Transverse colon (tissue), 4 donors: ENCODE data around the gene ABCC10. TPM values are rescaled to one million over a fixed set of nuclear protein-coding genes. Genes with fewer than 3 reads are reported as not detected.
A peak's percentile ranks its signal among the peaks of the same experiment; 100 is the strongest.

ENCODE experiments used
- DNase-seq: peaks from one replicate; pipeline ENCODE4 v3.0.0-alpha.2; 2019
- H3K27ac ChIP-seq, 4 donors: fragments of 200-600 bp; sonication (generic); 2 replicates each; pipeline ENCODE4 v1.5.1; 2016 to 2018; ENCODE audit warnings: inconsistent platforms in 4 of 4
- H3K27me3 ChIP-seq: fragments of 200-600 bp; sonication (generic); 2 replicates; pipeline ENCODE4 v1.5.1; 2017; ENCODE audit warnings: inconsistent platforms
- H3K36me3 ChIP-seq, 4 donors: fragments of 200-600 bp; sonication (generic); 2 replicates each; pipeline ENCODE4 v1.5.1; 2017 to 2019; ENCODE audit warnings: inconsistent platforms in 4 of 4
- H3K4me1 ChIP-seq, 4 donors: fragments of 200-600 bp; sonication (generic); 2 replicates each; pipeline ENCODE4 v1.5.1; 2017 to 2020; ENCODE audit warnings: inconsistent platforms in 4 of 4
- H3K4me3 ChIP-seq, 4 donors: fragments of 200-600 bp; sonication (generic); 1 replicate in 1 of 4; 2 replicates in 3 of 4; pipeline versions ENCODE4 v1.5.1 to v1.6.1; 2017 to 2019; ENCODE audit warnings: inconsistent platforms in 4 of 4
- H3K9me3 ChIP-seq, 2 donors: fragments of 200-600 bp; sonication (generic); 2 replicates each; pipeline ENCODE4 v1.5.1; 2017 to 2019; ENCODE audit warnings: inconsistent platforms in 2 of 2
- CTCF ChIP-seq, 5 experiments: fragments of 200-600 bp in 3 of 5; fragments of 450-650 bp in 2 of 5; sonication (generic) in 3 of 5; IDR thresholded peaks; 1 replicate in 2 of 5; 2 replicates in 3 of 5; pipeline ENCODE4 v1.5.1; 2016 to 2017; ENCODE audit warnings: antibody characterized with exemption in 5 of 5, inconsistent platforms in 3 of 5, mild to moderate bottlenecking in 2 of 5, moderate library complexity in 1 of 5
- EP300 ChIP-seq: sonication (generic); formaldehyde crosslinking; IDR thresholded peaks from one replicate; pipeline ENCODE4 v1.6.1; 2017; ENCODE audit warnings: antibody characterized with exemption, low read depth
- POLR2A ChIP-seq: fragments of 450-650 bp; IDR thresholded peaks from one replicate; pipeline ENCODE4 v1.6.1; 2016; ENCODE audit warnings: antibody characterized with exemption, mild to moderate bottlenecking, moderate library complexity
- POLR2AphosphoS5 ChIP-seq, 3 donors: sonication (generic); formaldehyde crosslinking; IDR thresholded peaks; one replicate each; pipeline ENCODE4 v1.6.1; 2016; ENCODE audit warnings: antibody characterized with exemption in 3 of 3
- WGBS, 2 donors: methylation state at CpG; one replicate each; pipeline ENCODE4 v1.1.5; 2018; ENCODE audit warnings: low coverage in 1 of 2; 5-methylcytosine and 5-hydroxymethylcytosine counted together
- in situ Hi-C, 4 donors: fragments of 200-750 bp; cut with MboI; loops; one replicate each; pipeline versions ENCODE4 v1.15.0 to v1.15.1; 2017; ENCODE audit warnings: low sequenced_read_pairs in 3 of 4, low pct_ligation_motif_present in 1 of 4, low pct_unique_long_range_greater_than_20kb in 1 of 4
- intact Hi-C: fragments of 100-400 bp; cut with DNase I; formaldehyde crosslinking; loops from one replicate; pipeline ENCODE4 v1.15.1; 2023; ENCODE audit warnings: low total_unique reads
- total RNA-seq, 4 donors: library from RNA; depleted of rRNA; stranded (reverse); fragments of >200 nt; gene quantifications; one replicate each; pipeline ENCODE4 v1.1.0, GENCODE V29; 2016

Gene ABCC10
- total RNA-seq, 4 donors from 2014 or later, result 28.0 to 56.9 (median 33.7) TPM

DNA sequence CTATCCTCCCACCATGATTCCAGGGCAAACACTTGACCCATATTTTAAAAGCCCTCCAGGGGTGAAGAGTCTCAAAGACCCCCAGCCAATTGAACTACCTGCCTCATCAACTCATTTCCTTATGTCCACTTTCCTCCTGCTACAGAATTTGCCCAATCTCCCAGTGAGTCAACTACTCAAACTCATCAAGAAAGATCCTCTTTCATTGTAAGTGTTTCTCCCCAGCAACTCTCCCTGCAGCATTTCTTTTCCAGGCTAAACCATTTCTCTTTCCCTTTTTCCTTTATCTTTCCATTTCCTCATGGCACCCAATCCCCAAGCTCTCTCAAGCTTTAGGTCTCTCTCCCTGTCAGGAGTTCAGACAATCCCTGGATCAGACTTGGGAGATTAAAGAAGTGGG, 26.5 kb downstream of the ABCC10 start:
- Histone ChIP-seq H3K27ac (no peak overlapping the region), H3K36me3 (peaks cover 0 to 14% (median 5%) of the 10 kb centered on the region in 4 donors), H3K4me1 (peaks cover 0 to 19% (median 17%) of the 10 kb centered on the region in 4 donors), H3K4me3 (no peak overlapping the region), H3K9me3 (no peaks in the 10 kb centered on the region), H3K27me3 (peaks cover 42% of the 10 kb centered on the region)
- intact Hi-C loops, result loop anchor here (5.0 kb wide), 1 partner anchor 53 kb away; no protein-coding TSS in a partner anchor
- in situ Hi-C loops, result loop anchor here in 1 of 4 donors (5.0 kb wide), 1 partner anchor 48 kb away; no protein-coding TSS in a partner anchor
- DNase-seq, result no peak
- TF ChIP-seq CTCF (IDR thresholded peaks at IDR 0.05), result no peak
- no peak for TF ChIP-seq POLR2AphosphoS5 (IDR thresholded peaks at IDR 0.05)
- TF ChIP-seq EP300, result no peak
- TF ChIP-seq POLR2A, result no peak

DNA sequence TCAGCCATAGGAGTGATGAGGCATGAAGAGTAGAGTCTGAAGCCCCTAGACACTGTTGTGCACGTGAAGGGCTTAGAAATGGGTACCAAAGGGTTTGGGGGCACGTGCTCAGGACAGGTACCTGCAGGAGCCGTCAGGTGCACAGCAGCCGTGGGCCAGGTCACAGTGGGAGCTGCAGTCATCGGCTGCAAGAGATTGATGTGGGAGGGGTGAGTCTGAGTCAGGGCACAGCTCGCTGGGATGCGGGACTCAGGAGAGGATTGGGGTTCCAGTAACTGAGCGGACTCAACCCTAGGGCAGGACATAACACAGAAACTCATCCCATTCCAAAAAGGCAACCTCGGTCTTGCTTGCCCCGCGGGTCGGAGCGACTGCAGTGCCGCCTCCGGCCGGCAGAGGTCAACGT, 27.0 kb downstream of the ABCC10 start:
- WGBS, 2 donors, result 0 to 14% methylated on average over 1 to 17 of the region's 17 CpGs
- peak overlapping the region in 3 of 4 donors; percentile 39 to 69 (median 55) for H3K4me3 ChIP-seq
- H3K9me3 ChIP-seq, result no peaks in the 10 kb centered on the region
- no peak for DNase-seq
- H3K27me3 ChIP-seq, result peaks cover 46% of the 10 kb centered on the region
- H3K27ac ChIP-seq, result no peak overlapping the region
- intact Hi-C loops, result loop anchor here (5.0 kb wide), 1 partner anchor 53 kb away; no protein-coding TSS in a partner anchor
- TF ChIP-seq POLR2AphosphoS5 (IDR thresholded peaks at IDR 0.05) (no peak), EP300 (no peak), POLR2A (no peak), CTCF (IDR thresholded peaks at IDR 0.05) (peak; percentile 92 to 97 (median 95))
- in situ Hi-C loops, result loop anchor here in 1 of 4 donors (5.0 kb wide), 1 partner anchor 48 kb away; no protein-coding TSS in a partner anchor
- H3K4me1 ChIP-seq, result peaks cover 0 to 19% (median 17%) of the 10 kb centered on the region in 4 donors
- peaks cover 0 to 12% (median 5%) of the 10 kb centered on the region in 4 donors for H3K36me3 ChIP-seq

DNA sequence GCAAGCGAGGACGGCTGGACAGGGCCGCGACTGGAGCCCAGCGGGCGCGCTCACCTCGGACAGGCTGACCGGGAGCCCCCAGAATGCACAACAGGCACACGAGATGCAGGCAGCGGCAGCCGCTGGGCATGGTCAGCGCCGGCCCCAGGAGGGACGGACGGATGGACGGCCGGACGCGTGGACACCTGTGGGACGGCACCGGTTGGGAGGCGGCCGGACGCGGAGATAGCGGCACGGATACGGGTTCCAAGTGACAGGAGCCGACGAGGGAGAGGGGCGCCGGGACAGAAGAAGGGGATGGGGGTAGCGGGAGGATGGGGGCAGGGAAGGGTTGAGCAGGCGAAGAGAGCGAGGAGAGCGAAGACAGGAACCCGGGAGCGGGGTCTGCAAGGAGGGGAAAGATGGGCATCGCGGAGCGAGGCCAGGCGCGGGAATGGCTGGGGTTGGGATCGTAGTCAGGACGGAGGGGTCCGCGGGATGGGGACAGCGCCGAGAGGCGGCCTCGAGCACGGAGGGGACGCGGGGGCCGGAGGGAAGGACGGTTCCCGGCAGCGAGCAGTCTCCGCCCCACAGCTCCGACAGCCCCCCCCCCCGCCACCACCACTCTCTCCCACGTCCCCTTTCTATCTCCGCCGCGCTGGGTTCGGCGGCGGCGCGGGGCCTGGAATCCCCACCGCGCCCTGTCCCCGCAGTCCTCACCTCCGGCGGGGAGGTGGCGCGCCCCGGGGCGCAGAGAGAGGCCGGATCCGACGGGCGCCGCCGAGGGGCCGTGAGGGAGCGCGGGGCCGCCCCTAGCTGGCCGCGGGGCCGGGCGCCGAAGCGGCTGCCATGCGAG, 27.6 kb downstream of the ABCC10 start:
- TF ChIP-seq CTCF (IDR thresholded peaks at IDR 0.05) (peak in 1 of 5 experiments; percentile 47), POLR2A (no peak)
- in situ Hi-C loops (loop anchor here in 1 of 4 donors (5.0 kb wide), 1 partner anchor 47 kb away; no protein-coding TSS in a partner anchor), intact Hi-C loops (loop anchor here (5.0 kb wide), 1 partner anchor 52 kb away; no protein-coding TSS in a partner anchor)

More for the DNA sequence above, 27.6 kb downstream of the ABCC10 start:
- peak overlapping the region; percentile 26 to 69 (median 47) for H3K4me3 ChIP-seq
- peak; percentile 85 for DNase-seq
- peaks cover 0 to 6% (median 2%) of the 10 kb centered on the region in 4 donors for H3K36me3 ChIP-seq
- H3K9me3 ChIP-seq, result no peaks in the 10 kb centered on the region
- WGBS, 2 donors, result 1% methylated on average over 55 of the region's 97 CpGs; no CpG with 5 or more reads in 1 of the 2 donors
- H3K27ac ChIP-seq, result peak overlapping the region in 1 of 4 donors; percentile 9
- peaks cover 0 to 19% (median 17%) of the 10 kb centered on the region in 4 donors for H3K4me1 ChIP-seq
- peaks cover 51% of the 10 kb centered on the region for H3K27me3 ChIP-seq
